MV-4-11 (cell line): Measurements from ENCODE around the gene FTO.
"Not testable (repeated sequence)": the region's sequence is repeated elsewhere in the genome, so short reads cannot be mapped to it uniquely, and the experiment has no call there.

ENCODE experiments used
- DNase-seq: peaks from one replicate; lab custom pipeline; 2025; lab: John Stamatoyannopoulos, UW

Gene FTO

DNA sequence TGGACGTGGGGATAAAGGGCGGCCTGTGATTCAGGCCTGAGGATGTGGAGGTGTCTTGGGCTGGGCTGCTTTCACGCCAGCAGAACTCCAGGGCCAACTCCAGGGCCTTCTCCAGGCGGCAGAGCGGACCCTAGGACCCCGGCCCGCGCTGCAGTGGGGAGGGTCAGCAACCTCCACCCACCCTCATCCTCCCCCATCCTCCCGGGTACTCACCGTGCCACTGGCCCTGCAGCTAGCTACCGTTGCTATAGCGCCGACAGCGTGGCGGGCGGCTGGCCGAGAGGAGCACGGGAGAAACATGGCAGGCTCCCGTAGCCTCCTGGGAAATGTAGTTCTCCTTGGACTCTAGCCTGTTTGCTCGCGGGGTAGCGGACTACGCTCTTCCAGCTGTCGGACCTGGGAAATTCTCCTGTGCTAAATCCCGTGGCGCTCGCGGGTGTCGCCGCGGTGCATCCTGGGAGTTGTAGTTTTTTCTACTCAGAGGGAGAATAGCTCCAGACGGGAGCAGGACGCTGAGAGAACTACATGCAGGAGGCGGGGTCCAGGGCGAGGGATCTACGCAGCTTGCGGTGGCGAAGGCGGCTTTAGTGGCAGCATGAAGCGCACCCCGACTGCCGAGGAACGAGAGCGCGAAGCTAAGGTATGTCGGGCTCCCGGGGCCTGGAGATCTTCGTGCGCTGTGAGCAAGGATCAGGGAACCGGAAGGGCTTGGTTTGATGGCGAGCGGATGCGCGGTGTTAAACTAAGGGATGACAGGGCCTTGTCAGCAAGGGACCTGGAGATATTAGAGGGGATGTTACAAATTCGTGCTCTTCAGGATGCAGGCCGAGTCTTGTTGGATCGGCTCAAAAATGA, at the start of gene FTO, which contains the start of gene RPGRIP1L:
FTO (plus strand) TSS at position 567 of the 855 bp plus-strand sequence.
RPGRIP1L (minus strand) TSS at position 270 of the 855 bp plus-strand sequence. CDS start 3,136 bp downstream, outside the sequence.
- DNase-seq = peak; percentile 99

DNA sequence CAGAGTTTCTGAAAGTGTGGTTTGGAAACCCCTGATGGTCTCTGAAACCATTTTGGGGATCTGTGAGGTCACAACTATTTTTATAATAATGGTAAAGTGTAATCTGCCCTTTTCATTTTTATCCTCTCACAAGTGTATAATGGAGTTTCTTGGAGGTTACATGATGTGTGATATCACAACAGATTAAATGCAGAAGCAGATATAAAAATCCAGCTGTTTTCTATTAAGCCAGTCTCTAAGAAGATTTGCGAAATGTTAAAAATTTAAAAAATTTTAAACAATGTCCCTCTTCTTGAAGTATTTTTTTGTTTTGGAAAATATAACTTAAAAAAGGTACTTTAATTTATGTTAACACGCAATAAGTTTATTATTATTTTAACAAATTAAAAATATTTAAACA, 49.0 kb upstream of the FTO start:
- DNase-seq = no peak

DNA sequence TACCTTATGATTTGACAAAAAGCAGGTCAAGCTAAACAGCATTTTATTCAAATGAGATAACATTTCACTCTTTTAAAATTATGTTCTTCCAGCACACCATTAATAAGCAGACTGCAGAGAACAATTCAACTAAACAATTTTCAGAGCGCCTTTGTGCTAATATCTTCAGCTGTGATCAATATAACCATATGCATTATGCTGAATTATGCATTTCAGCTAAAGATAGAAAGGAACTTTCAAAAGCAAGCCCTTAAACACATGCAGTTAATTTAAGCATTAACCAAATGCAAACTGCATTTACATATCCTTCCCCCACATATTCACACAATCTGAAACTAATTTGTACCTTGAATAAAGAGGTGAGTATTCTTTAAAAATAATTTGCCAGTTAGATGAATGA, 41.9 kb upstream of the FTO start:
- DNase-seq = no peak

DNA sequence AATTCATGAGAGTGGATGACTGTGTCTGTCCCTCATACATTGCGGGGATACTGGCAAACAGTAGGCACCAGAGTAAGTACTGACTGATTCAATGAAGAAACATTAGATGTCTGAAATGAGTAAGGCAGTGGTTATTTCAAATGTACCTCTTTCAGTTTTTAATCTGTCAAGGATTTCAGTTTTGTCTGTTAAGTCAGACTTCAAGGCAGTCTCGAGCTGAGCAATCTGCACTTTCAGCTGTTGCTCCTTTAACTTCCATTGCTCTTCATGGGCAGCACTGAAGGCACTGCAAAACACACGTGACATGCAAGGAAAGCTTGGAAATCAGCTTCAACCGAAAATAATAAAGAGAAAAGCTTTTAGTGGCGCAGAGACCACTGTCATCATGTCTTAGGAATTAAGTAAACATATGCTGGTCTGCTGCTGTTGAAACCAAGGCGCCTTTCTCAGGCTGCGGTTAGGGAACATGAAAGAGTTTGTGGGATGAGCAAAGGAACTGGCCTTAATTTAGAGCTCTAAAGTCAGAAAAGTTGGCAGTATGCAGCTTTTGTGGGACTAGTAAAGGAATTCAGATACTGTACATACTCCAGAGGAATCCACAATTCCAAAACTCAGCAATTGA, 39.1 kb upstream of the FTO start:
- DNase-seq = peak; percentile 26

DNA sequence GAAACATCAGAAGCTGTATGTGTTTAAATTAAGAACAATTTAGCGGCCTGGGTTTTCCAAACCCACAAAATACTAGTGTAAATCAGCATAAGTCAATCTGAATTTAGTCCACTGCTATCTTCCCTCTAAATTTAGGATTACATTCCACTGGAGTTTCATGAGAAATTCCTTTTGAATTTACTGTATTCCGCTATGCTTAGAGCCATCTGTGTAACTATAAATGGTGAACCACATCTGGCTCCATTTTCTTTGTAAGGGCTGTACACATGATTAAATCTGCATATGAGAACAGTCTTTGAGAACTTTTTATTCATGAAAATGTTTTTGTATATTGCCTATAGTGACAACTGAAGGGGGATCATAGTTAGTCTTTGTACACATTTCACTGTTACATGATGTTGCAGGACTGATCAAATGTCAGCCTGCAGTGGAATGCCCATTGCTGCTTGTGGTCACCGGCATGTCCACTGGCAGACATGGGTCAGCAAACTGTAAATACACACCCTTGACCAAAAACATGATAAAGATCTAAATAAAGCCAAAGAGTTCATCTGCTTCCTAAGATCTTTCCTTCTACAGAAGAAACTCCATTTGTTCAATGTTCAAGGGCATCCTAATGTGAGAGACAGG, 37.1 kb upstream of the FTO start:
- no peak for DNase-seq

DNA sequence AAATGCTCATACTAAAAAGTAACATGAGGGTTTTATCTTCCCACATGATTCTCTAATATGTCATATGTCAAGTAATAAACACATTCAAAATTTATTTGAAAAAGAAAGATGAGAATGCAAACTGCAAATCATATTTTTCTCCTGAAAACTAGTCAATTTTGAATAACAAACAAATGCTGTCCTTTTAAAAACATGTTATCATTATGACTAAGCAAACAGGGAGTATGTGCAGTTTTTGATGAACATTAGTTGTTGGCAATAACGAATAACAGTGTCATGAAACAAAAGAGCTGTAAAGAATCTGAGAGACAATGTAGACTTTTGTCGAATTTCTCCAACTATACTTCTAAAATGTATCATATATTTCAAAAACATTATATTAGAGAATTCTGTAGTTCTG, 35.1 kb upstream of the FTO start:
- no peak for DNase-seq

DNA sequence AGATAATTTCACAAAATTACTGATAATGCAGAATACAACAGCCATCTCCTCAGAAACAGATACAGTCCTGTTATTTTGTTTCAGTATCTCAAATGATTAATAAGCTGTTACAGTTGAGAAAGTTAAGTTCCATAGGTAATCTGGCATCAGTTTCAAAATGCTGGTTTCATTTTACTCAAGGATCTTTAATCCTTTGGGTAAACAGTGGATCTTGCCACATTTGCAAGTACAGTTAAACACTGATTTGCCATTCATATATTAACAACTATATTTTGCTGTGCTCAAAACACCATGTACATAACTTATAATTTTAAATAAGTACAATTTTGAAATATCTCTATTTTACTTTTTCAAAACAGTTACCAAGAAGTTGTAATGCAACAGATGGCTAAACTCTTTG, 31.5 kb upstream of the FTO start:
- DNase-seq = no peak

DNA sequence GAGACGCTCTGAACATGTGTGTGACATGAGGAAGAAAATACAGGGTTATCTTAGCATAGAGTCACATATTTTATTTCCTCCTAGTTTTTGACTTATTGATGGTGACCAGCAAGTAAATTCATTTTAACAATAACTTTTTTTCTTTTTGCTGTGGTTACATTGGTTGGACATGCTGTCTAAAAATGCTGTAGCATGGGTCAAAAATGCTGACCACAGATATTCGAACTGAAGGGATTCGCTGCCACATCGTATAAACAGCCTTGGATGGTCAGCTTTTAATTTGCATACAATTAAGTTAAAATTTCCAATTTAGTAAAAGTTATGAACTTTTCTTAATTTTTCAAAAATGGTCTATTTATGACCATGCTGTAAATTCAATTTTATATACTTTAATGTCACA, 30.8 kb upstream of the FTO start:
- DNase-seq = no peak

DNA sequence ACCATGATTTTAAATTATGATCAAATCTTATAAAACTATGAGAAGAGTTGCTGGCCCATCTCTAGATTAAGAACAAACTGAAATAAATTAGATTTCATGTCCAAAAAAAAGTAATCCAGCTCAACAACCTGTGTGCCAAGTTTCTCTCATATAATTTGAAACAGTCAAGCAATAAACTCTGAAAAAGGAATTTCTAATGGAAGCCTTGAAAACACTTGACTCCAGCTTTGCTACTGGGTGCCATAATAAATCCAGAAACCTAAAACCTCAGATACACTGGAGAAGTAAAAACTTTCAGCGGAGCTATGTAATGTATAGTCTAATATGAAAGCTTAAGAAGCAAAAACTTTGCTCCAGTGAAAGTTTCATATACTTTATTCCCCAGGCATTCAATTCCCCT, 25.8 kb upstream of the FTO start:
- no peak for DNase-seq

DNA sequence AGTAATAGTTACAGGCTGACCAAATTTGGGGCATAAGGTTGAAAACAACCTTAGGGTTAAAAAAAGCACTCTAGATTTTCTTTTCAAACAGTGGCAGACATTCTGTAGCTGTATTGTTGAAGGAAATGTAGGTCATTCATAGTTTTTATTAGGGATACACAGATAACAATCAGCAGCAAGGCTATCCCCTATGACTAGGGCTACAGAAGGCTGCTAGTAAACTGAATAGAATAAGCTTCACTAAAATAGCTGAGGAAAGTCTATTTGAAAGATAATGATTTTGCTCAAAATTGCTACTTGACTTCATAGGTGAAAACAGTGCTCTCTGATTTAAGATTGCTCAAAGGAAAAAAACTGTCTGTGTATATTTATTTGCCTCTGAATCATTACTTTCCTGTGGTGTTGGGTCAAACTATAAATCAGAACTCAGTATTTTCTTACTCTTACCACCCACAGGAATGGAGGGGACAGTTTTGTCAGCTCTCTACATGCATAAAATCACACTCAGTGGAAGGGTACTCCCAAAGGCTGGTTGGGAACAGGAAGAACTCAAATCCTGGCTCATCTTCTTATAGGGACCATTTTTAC, 25.1 kb upstream of the FTO start:
- DNase-seq = no peak

DNA sequence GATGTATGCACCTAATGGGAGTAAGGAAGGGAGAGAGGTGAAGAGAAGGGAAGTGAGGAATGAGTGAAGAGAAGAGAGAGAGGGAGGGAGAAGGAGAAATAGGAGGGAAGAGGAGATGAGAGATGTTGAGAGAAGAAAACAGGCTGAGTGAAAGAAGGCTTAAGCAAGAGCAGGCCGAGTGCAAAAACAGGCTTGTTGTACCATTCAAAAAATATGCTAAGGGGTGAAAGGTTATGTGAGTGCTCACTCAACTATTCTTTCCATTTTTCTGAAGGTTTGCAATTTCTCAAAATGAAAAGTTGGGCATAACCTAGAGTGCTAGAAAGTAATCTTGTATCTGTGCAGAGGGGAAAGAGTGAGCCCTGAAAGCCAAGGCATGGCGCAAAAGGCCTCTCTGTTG, 23.2 kb upstream of the FTO start:
- DNase-seq = no peak

DNA sequence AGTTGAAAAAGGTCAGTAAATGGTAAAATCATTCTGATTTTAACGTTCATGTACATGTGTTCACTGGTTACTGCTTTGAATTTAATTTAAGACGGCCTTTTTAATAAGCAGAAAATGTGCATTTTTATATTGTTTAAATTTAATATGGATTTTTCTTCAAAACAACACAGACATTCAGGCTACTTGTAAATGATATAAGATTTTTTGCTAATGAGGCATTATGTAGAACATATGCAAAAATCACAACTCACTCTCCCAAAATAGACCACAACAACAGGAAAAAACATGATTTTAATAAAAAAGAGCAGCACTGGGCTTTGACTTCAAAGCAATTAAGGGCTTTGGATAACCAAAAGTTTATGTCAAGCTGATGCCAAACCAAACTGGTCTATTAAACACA, 22.6 kb upstream of the FTO start:
- no peak for DNase-seq

DNA sequence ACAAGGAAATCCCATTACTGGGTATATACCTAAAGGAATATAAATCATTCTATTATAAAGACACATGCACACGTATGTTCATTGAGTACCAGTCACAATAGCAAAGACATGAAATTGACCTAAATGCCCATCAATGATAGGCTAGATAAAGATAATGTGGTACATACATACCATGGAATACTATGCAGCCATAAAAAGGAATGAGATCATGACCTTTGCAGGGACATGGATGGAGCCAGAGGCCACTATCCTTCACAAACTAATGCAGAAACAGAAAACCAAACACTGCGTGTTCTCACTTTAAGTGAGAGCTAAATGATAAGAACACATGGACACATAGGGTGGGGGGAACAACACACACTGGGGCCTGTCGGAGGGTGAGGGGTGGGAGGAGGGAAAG, 18.6 kb upstream of the FTO start:
- not testable (repeated sequence) for DNase-seq

DNA sequence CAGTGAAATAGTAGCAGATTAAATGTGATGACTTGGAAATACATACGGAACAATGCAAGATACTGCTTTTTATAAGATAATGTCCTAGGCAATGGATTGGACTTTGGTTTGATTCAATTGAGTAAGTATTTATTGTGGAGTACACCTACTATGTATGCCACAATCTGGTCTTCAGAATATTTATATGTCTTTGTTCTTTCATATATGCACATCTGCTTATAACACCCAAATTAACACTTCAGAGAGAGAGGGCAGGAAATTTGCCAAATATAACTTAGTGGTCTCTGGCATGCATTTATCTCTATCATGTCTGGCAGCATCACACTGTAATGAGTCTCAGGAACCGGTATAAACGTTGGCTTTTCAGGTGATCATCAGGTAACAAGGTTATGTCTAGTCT, 17.2 kb upstream of the FTO start:
- DNase-seq = no peak

DNA sequence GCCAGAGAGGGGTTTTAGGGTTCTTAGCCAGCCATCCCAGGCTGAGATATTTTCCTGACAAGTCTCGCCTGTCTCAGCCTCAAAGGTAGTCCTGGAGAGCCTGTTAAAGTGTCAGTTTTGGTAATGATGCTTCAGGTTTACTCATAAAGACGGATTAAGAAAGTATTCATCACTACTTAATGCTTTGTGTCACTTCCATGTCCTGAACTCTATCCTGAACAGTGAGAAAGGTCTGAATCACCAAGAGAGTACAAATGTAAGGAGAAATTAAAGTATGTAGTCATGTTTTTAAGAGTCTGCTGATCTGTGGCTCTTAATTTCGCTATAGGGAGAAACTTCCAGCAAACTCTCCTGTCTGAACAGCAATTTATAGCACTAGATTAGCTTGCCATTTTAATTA, 14.3 kb upstream of the FTO start:
- DNase-seq = no peak

DNA sequence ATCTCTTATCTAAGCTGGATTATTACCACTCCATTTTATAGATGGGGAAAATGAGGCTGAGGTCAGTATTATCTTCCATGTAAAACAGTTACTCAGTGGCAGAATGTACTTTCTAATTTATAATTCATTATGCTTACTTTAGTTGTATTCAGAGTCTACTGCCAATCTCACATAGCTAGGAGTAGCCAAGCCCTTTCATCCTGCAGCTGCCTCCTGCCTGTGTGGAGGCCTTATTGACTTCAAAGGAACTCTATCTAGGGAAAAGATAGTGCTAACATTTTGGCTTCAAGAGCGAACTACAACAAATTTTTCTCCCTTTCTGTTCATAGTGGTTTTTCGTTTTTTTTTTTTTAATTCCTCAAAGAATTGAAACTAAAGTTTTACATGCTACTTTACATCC, 13.2 kb upstream of the FTO start:
- no peak for DNase-seq

DNA sequence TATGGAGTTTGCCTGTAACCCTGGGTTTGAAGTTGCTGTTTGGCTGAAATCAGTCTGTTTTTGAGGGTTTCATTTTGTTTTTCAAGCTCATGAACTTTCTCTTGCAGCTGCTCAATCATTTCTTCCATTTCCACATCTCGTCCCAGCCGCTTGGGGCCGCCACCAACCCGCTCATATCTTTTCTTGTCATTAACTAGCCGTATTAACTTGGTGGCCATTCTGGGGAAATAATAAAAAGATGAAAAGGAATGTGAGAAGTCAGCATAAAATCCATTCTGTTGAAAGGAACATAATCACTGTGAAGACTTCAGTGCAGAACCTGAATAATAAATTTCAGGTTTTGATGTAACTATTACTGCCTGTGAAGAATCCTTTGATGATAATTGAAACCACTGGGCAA, 11.8 kb upstream of the FTO start:
- no peak for DNase-seq

DNA sequence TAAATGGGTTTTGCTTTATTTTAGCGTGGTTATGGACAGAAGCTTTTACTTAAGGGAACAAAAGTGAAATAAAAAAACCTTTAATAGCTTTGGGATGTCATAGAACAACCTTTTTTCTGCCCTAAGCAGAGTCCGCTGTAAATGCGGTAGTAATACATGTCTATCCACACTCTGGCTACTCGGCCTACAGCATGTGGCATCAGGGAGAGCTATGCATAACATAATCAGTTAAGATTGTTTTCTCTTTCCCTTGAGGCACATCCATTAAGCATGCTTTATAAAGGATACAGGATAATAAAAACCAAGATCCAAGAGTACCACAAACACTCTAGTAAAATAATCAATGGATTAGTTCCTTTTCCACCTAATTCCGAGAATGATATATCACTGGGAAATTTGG, 10.6 kb upstream of the FTO start:
- no peak for DNase-seq

DNA sequence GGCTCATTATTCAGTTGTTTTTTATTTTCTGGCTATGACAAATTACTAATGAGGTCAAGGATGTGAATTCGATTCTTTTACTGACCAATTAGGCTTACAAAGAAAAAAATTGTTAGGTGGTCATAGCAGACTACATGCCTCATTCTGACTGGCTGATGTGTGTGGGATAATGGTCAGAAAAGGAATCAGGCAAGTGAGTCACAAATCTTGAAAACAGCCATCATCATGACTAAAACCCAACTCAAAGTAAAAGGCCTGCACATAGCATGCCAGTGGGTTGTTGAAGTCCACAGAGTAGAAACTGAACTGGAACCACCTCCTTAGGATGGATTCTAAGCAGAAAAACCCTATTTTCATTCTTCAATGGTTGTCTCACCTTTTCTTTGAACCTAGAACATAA, 8.9 kb upstream of the FTO start:
- no peak for DNase-seq

DNA sequence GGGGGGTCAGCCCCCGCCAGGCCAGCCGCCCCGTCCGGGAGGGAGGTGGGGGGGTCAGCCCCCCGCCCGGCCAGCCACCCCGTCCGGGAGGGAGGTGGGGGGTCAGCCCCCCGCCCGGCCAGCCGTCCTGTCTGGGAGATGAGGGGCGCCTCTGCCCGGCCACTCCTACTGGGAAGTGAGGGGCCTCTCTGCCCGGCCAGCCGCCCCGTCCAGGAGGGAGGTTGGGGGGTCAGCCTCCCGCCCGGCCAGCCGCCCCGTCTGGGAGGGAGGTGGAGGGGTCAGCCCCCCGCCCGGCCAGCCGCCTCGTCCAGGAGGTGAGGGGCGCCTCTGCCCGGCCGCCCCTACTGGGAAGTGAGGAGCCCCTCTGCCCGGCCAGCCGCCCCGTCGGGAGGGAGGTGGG, 5.7 kb upstream of the FTO start:
- DNase-seq = not testable (repeated sequence)

DNA sequence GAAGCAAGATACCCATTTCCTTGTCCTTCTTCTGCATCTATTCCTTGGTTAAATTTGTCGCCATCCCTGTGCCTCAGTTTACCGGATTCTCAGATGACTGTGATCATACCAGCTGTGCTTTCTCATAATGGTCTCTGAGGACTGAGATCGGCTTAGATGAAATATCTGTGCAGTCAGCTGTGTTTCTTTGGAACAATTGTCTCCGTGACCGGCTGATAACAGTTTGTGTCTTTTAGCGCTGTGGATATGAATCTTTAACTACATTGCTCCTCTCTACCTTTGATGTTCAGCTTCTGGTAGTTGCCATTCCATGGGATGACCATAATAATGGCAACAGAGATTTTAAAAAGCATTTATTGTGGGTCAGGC, 473 bp downstream of the FTO start:
- no peak for DNase-seq

DNA sequence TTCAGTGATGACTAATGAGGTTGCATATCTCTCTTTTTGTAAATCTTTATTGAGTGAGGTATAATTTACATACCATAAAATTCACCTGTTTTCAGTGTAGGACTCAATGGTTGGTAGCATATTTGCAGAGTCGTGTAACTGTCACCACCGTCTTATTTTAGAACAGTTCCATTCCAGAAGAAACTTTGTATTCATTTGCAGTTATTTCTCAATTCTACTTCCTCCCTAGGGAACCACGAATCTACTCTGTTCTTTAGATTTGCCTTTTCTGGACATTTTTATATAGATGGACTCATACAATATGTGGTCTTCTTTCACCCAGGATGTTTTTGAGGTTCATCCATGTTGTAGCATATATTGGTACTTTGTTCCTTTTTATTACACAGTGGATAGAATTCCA, 3.7 kb downstream of the FTO start:
- DNase-seq = peak; percentile 28

DNA sequence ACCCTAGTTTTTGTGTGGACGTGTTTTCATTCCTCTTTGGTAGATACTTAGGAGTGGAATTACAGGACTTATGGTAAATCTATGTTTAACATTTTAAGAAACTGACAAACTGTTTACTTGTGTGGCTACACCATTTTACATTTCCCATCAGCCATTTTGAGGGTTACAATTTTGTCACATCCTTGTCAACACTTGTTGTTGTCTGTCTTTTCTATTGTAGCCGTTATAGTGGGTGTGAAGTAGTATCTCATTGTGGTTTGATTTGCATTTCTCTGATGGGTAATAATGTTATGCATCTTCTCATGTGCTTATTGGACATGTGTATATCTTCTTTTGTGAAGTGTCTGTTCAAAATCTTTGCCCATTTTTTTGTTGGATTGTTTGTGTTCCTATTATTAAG, 4.5 kb downstream of the FTO start:
- no peak for DNase-seq
